Activated B cell treated with CpG ODN at 0.5 μM for 24 hours (primary cell): Measurements from ENCODE around the gene KRTAP5-8. TPM values are rescaled to one million over a fixed set of nuclear protein-coding genes. Genes with fewer than 3 reads are reported as not detected.

ENCODE experiments used
- ATAC-seq: fragments of 200-7000 bp; cut with Tn5 transposase; one replicate; pipeline ENCODE4 v1.10.0; 2021; ENCODE audit warnings: low read depth, mild to moderate bottlenecking, moderate library complexity
- CTCF ChIA-PET: fragments of 350-600 bp; sonication (Branson Sonifier 250); formaldehyde crosslinking; loops from one replicate; lab custom pipeline; 2021; ENCODE audit warnings: antibody characterized with exemption; lab: Charles Lee
- POLR2A ChIA-PET: fragments of 350-600 bp; sonication (Branson Sonifier 250); formaldehyde crosslinking; loops from one replicate; lab custom pipeline; 2021; ENCODE audit warnings: antibody characterized with exemption; lab: Charles Lee
- DNase-seq: peaks from one replicate; pipeline ENCODE4 v3.0.0; 2022
- H3K27ac Mint-ChIP-seq: one replicate; pipeline ENCODE4 v1.8.0; 2020; ENCODE audit warnings: mixed read lengths
- H3K27me3 Mint-ChIP-seq: one replicate; pipeline ENCODE4 v1.8.0; 2021; ENCODE audit warnings: mixed read lengths
- H3K36me3 Mint-ChIP-seq: one replicate; pipeline ENCODE4 v1.8.0; 2021; ENCODE audit warnings: low read depth, mixed read lengths
- H3K4me1 Mint-ChIP-seq: one replicate; pipeline ENCODE4 v1.8.0; 2021; ENCODE audit warnings: mixed read lengths
- H3K4me3 Mint-ChIP-seq: one replicate; pipeline ENCODE4 v1.8.0; 2020; ENCODE audit warnings: mild to moderate bottlenecking, mixed read lengths
- H3K9me3 Mint-ChIP-seq: one replicate; pipeline ENCODE4 v1.8.0; 2020; ENCODE audit warnings: mixed read lengths
- CTCF ChIP-seq: fragments of 200-600 bp; IDR thresholded peaks from one replicate; pipeline ENCODE4 v1.8.0; 2022; ENCODE audit warnings: antibody characterized with exemption, mild to moderate bottlenecking
- intact Hi-C: fragments of 100-400 bp; cut with micrococcal nuclease; formaldehyde crosslinking; loops from one replicate; pipeline ENCODE4 v1.15.1; 2024
- total RNA-seq: library from RNA; stranded (reverse); gene quantifications from 2 replicates; pipeline ENCODE4 v1.2.3, GENCODE V29; 2022

Gene KRTAP5-8
- total RNA-seq, 1 donor from 2014 or later = 0.20 TPM

- POLR2A ChIA-PET = no interaction called here
- no peak for TF ChIP-seq CTCF
- H3K27ac Mint-ChIP-seq = no peak overlapping the region
- H3K4me1 Mint-ChIP-seq = no peaks in the 10 kb centered on the region
- H3K4me3 Mint-ChIP-seq = no peak overlapping the region
- H3K9me3 Mint-ChIP-seq = no peaks in the 10 kb centered on the region
- H3K27me3 Mint-ChIP-seq = no peaks in the 10 kb centered on the region
- CTCF ChIA-PET = no interaction called here
- H3K36me3 Mint-ChIP-seq = peaks cover 87% of the 10 kb centered on the region
- no peak for ATAC-seq
- DNase-seq = no peak
- intact Hi-C loops = no loop called here
Observed at GRCh38 chr11:71499125-71499524, 38.7 kb upstream of the KRTAP5-8 start.

GRCh38 chr11:71499546-71499945 lies 38.3 kb upstream of the KRTAP5-8 start:
- no peak for ATAC-seq
- Mint-ChIP-seq H3K27me3 (no peaks in the 10 kb centered on the region), H3K4me1 (peaks cover under 1% of the 10 kb centered on the region), H3K27ac (no peak overlapping the region), H3K36me3 (peaks cover 85% of the 10 kb centered on the region), H3K4me3 (no peak overlapping the region), H3K9me3 (no peaks in the 10 kb centered on the region)
- peak; percentile 4 for DNase-seq
- ChIA-PET CTCF (no interaction called here), POLR2A (no interaction called here)
- intact Hi-C loops = no loop called here
- no peak for TF ChIP-seq CTCF

GRCh38 chr11:71500601-71501021 lies 37.2 kb upstream of the KRTAP5-8 start:
- no peak for DNase-seq
- POLR2A ChIA-PET = no interaction called here
- Mint-ChIP-seq H3K9me3 (no peaks in the 10 kb centered on the region), H3K27me3 (no peaks in the 10 kb centered on the region), H3K4me1 (peaks cover 1% of the 10 kb centered on the region), H3K36me3 (peaks cover 82% of the 10 kb centered on the region), H3K4me3 (no peak overlapping the region), H3K27ac (no peak overlapping the region)
- CTCF ChIA-PET = no interaction called here
- no peak for ATAC-seq
- TF ChIP-seq CTCF = no peak
- intact Hi-C loops = no loop called here

GRCh38 chr11:71501071-71501985 lies 36.5 kb upstream of the KRTAP5-8 start:
- TF ChIP-seq CTCF = no peak
- ChIA-PET CTCF (no interaction called here), POLR2A (no interaction called here)
- Mint-ChIP-seq H3K36me3 (peaks cover 82% of the 10 kb centered on the region), H3K27ac (no peak overlapping the region), H3K4me3 (no peak overlapping the region), H3K9me3 (no peaks in the 10 kb centered on the region), H3K4me1 (peaks cover 1% of the 10 kb centered on the region), H3K27me3 (no peaks in the 10 kb centered on the region)
- peak; percentile 4 for DNase-seq
- ATAC-seq = no peak
- intact Hi-C loops = no loop called here

GRCh38 chr11:71502026-71502425 lies 35.8 kb upstream of the KRTAP5-8 start:
- Mint-ChIP-seq H3K4me3 (no peak overlapping the region), H3K27ac (no peak overlapping the region), H3K9me3 (peaks cover 4% of the 10 kb centered on the region), H3K4me1 (peaks cover 1% of the 10 kb centered on the region), H3K27me3 (no peaks in the 10 kb centered on the region), H3K36me3 (peaks cover 82% of the 10 kb centered on the region)
- no peak for ATAC-seq
- intact Hi-C loops = no loop called here
- ChIA-PET CTCF (no interaction called here), POLR2A (no interaction called here)
- peak; percentile 5 for DNase-seq
- no peak for TF ChIP-seq CTCF
